Cardiac fibroblast (primary cell): ENCODE results near the gene C6orf52.
A peak's percentile ranks its signal among the peaks of the same experiment; 100 is the strongest.
"Not testable (repeated sequence)": the region's sequence is repeated elsewhere in the genome, so short reads cannot be mapped to it uniquely, and the experiment has no call there.

Experiments used
- DNase-seq, 2 donors: peaks; one replicate each; pipeline versions ENCODE4 v3.0.0 to v3.0.0-alpha.2; 2010; ENCODE audit warnings: low read depth in 2 of 2
- H3K4me3 ChIP-seq, 2 donors: replicated peaks in 1 of 2; 1 replicate in 1 of 2; 2 replicates in 1 of 2; pipeline ENCODE4 v1.5.1; 2011; ENCODE audit warnings: low read depth in 2 of 2, low read length in 2 of 2, mild to moderate bottlenecking in 2 of 2, moderate library complexity in 1 of 2
- CTCF ChIP-seq: IDR thresholded peaks from one replicate; pipeline ENCODE4 v1.5.1; 2011; ENCODE audit warnings: low read depth, mild to moderate bottlenecking, low read length, inconsistent platforms

C6orf52 gene

GRCh38 chr6:10694302-10695085 lies at the start of gene C6orf52, which contains the start of gene PAK1IP1:
Gene C6orf52, minus strand, starts transcription at chr6:10694616. Its CDS starts 7,066 bp downstream, at chr6:10687550.
Gene PAK1IP1, plus strand, starts transcription at chr6:10694972. Its CDS starts 14 bp downstream, at chr6:10694986.
- no peak for TF ChIP-seq CTCF
- peak within 1 kb of the TSS; percentile 88 to 95 for H3K4me3 ChIP-seq

GRCh38 chr6:10743515-10743914 lies 49.1 kb upstream of the C6orf52 start:
- DNase-seq, result no peak
- H3K4me3 ChIP-seq, result no peak overlapping the region
- no peak for TF ChIP-seq CTCF

More at GRCh38 chr6:10694302-10695085, at the start of gene C6orf52, which contains the start of gene PAK1IP1:
- peak; percentile 95 to 96 for DNase-seq

- TF ChIP-seq CTCF, result no peak
- DNase-seq, result no peak
- H3K4me3 ChIP-seq, result no peak overlapping the region
These were observed 47.8 kb upstream of the C6orf52 start for GRCh38 chr6:10742251-10742650.

GRCh38 chr6:10741643-10742042 lies 47.2 kb upstream of the C6orf52 start:
- H3K4me3 ChIP-seq, DNase-seq: not testable (repeated sequence)

GRCh38 chr6:10740061-10740460 lies 45.6 kb upstream of the C6orf52 start:
- H3K4me3 ChIP-seq, result no peak overlapping the region
- no peak for DNase-seq
- TF ChIP-seq CTCF, result no peak

GRCh38 chr6:10736731-10737130 lies 42.3 kb upstream of the C6orf52 start:
- TF ChIP-seq CTCF, result no peak
- H3K4me3 ChIP-seq, result no peak overlapping the region
- no peak for DNase-seq

- TF ChIP-seq CTCF, result no peak
- no peak overlapping the region for H3K4me3 ChIP-seq
- DNase-seq, result no peak
These were observed 39.4 kb upstream of the C6orf52 start for GRCh38 chr6:10733863-10734262.
